GM18951 (cell line): ENCODE data around the gene WDR70.
"Not testable (repeated sequence)": the region's sequence is repeated elsewhere in the genome, so short reads cannot be mapped to it uniquely, and the experiment has no call there.

ENCODE experiments used
- POLR2A ChIP-seq: IDR thresholded peaks from 4 replicates; pipeline ENCODE4 v1.6.1; 2011; ENCODE audit warnings: mild to moderate bottlenecking; ENCODE audit not compliant: insufficient read length, insufficient read depth; ENCODE audit errors: extremely low read depth
- in situ Hi-C: fragments of 300-500 bp; cut with MboI; formaldehyde crosslinking; loops from one replicate; pipeline ENCODE4 v1.12.0; 2022; ENCODE audit warnings: low sequenced_read_pairs, mixed read lengths, inconsistent platforms; ENCODE audit not compliant: unreplicated experiment

Gene WDR70

DNA sequence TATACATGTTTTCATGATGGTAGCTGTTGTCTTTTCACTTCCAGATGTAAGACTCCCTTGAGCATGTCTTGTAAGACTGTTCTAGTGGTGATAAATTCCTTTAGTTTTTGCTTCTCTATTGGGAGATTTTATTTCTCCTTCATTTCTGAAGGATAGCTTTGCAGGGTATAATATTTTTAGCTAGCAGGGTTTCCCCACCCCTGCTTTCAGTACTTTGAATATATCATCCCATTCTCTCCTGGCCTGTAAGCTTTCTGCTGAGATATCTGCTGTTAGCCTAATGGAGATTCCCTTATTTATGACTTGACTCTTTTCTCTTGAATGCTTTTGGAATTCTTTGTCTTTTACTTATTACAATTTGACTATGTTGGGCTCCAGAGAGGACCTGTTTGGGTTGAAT is 249.8 kb downstream of the WDR70 start:
- TF ChIP-seq POLR2A, result no peak
- in situ Hi-C loops, result no loop called here

DNA sequence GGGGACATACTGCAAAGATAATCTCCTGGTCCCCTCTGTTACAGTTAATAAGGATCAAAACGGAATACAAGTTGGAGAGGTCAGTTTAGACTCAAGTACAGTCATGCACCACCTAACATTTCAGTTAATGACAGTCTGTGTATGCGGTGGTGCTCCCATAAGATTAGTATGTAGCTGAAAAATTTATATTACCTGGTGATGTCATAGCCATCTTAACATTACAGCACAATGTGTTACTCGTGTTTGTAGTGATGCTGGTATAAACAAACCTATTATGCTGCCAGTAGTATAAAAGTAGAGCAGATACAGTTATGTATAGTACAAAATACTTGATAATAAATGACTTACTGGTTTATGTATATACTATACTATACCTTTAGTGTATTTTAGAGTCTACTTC is 252.8 kb downstream of the WDR70 start:
- no peak for TF ChIP-seq POLR2A
- in situ Hi-C loops, result no loop called here

DNA sequence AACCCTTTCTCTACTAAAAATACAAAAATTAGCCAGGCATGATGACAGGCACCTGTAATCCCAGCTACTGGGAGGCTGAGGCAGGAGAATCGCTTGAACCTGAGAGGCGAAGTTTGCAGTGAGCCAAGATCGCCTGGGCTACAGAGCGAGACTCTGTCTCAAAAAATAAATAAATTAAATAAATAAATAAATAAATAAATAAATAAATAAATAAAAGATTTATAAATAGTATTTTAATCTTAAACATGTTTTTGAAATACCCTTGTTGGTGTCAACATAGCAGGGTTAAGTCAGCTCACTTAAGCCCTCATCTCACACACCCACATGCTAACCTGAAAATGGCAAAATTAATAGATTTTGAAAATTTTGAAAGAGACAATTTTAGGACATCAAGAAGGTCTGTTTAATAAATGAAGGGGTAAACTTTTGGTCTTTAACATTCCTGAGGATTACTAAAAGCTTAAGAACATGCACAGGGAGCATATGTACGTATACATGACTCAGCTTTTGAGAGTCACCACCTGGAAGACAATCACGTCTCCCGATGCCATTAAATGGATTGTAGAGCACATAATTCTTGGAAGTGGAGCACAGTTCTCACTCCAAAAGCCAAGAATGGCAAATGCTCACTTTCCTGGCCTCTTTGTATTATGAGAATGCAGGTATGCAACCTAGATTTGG is 258.2 kb downstream of the WDR70 start:
- in situ Hi-C loops, result no loop called here
- TF ChIP-seq POLR2A, result no peak

DNA sequence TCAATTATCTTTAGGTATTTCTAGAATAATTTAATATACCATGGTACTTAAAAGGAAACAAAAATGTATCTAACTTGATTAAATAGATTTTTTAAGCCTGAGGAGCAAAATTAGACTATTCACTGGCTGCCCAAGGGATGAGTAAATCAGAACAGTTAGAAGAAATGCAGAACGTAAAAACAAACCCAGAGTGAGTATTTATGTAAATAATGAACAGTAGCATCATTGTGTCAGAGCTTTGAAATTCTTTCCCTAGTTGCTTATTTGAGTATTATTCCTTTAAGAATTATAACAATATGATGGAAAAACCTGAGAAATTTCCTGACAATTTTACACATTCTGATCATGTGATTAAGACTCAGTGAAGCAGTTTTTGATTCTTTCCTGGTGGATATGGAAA is 259.8 kb downstream of the WDR70 start:
- TF ChIP-seq POLR2A, result no peak
- in situ Hi-C loops, result no loop called here

DNA sequence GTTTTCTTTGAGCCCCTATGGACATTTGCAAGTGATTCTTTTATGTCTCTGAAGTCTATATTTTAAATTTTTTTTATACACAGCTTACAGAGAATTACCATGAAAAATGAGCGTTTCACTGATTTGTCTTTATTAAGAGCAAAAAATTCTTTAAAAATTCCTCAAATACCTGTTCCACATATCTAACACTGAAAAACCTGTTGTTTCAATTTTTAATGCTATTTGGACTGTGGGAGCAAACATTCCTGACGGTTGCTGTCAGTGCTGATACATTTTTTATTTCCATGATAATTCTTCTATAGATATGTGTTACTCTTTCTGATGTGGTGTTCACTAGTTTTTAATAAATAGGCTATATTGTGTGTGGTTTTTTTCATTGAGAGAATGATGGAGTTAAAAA is 261.0 kb downstream of the WDR70 start:
- in situ Hi-C loops, result no loop called here
- no peak for TF ChIP-seq POLR2A

DNA sequence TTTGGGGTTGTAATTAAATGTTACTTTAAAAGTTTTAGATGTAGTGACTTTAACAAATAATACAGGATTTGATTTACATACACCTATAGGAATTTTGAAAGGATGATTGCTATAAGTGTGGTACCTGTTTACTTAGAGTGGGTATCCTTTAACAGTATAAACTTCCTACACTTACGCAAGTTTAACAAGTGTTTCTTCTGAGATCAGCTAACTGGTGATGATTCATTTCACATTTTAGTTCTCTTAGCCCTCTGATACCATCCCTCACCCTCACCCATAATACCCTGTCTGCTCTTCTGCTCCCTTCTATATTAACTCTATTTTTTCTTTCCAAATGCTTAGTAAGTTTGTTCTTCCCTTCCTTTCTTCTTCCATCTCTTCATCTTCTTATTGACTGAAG is 262.8 kb downstream of the WDR70 start:
- no peak for TF ChIP-seq POLR2A
- in situ Hi-C loops, result no loop called here

DNA sequence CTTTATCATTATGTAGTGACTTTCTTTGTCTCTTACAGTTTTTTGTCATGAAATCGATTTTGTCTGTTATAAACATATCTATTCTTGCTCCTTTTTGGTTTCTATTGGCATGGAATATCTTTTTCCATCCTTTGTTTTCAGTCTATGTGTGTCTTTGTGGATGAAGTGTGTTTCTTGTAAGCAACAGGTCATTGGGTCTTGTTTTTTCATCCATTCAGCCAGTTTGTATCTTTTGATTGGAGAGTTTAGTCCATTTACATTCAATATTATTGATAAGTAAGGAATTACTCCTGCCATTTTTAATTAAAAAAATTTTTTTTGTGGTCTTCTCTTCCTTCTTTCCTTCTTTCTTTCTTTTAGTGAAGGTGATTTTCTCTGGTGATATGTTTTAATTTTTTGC is 266.6 kb downstream of the WDR70 start:
- in situ Hi-C loops, result no loop called here
- no peak for TF ChIP-seq POLR2A

DNA sequence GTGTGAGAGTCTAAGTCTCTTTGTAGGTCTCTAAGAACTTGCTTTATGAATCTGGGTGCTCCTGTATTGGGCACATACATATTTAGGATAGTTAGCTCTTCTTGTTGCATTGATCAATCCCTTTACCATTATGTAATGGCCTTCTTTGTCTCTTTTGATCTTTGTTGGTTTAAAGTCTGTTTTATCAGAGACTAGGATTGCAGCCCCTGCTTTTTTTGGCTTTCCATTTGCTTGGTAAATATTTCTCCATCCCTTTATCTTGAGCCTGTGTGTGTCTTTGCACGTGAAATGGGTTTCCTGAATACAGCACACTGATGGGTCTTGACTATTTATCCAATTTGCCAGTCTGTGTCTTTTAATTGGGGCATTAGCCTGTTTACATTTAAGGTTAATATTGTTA is 275.4 kb downstream of the WDR70 start:
- in situ Hi-C loops, result not testable (repeated sequence)

DNA sequence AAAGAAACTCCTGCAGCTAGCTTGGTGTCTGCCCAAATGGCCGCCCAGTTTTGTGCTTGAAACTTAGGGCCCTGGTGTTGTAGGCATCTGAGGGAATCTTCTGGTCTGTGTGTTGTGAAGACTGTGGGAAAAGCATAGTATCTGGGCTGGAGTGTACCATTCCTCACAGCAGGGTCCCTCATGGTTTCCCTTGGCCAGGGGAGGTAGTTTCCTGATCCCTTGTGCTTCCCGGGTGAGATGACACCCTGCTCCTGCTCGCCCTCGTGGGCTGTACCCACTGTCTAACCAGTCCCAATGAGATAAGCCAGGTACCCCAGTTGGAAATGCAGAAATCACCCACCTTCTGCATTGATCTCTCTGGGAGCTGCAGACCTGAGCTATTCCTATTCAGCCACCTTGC is 277.9 kb downstream of the WDR70 start:
- TF ChIP-seq POLR2A, result no peak
- in situ Hi-C loops, result no loop called here

DNA sequence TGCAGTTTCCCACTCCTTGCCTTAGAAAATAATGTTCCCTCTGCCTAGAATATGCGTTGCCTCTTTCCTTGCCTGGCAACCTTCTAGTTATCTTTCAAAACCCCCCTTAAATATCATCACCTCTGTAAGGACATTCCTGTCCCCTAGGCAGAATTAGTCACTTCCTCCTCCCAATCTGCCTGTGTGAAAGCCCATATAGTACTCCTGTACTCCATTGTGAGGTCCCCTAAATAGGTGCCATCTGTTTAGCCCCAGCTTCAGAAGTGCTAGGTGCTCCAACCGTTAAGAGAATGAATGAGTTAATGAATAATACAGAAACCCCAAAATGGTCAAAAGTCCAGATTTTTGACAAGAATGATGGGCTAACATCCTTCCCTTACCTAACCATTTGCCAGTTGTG is 279.3 kb downstream of the WDR70 start:
- TF ChIP-seq POLR2A, result no peak
- in situ Hi-C loops, result no loop called here

DNA sequence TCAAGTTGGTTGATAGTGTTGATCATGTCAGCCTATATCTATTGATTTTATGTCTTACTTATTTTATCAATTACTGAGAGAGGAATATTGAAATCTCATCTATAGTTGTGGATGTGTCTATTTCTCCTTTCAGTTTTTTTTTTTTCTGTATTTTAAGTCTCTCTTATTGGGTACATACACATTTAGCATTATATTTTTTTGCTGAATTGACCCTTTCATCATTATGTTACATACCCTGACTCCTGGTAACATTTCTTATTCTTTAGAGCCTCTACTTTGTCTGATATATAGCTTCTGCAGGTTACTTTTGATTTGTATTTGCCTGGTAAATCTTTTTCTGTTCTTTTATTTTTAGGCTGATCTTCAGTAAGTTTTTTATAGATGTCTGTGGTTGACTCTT is 281.2 kb downstream of the WDR70 start:
- in situ Hi-C loops, result no loop called here
- no peak for TF ChIP-seq POLR2A

DNA sequence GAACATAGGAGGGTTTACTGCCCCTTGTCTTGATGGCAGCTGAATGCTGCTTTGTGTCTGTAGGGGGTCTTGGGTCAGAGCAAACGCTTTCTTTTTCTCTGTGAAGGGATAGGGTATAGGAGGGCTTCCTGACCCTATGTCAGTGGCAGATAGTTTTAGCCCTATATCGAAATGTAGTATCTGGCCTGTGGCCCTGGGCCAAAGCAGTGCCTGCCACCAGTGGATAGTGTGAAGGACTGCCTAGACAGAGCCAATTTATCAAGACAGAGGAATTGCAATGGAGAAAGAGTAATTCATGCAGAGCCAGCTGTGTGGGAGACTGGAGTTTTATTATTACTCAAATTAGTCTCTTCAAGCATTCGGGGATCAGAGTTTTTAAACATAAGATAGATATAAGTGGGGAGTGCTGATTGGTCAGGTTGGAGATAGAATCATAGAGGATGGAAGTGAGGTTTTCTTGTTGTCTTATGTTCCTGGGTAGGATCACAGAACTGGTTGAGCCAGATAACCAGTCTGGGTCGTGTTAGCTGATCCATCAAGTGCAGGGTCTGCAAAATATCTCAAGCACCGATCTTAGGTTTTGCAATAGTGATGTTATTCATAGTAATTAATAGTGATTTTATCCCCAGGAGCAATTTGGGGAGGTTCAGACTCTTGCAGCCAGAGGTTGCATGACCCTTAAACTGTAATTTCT is 282.3 kb downstream of the WDR70 start:
- TF ChIP-seq POLR2A, result no peak
- in situ Hi-C loops, result no loop called here

DNA sequence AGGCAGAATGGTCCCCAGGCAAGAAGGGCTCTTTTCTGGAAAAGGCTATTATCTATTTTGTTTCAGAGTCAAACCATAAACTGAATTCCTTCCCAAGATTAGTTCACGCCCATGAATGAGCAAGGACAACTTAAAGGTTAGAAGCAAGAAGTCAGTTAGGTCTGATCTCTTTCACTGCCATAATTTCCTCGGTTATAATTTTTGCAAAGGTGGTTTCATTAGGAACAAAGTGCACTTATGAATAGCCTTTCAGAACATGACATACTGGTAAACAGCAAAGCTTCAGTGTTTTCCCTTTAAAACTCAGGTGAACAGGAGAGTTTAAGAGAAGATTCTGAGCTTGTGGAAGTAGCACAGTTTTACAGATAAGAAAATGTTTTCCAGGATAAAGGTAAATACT is 282.8 kb downstream of the WDR70 start:
- TF ChIP-seq POLR2A, result no peak
- in situ Hi-C loops, result no loop called here

DNA sequence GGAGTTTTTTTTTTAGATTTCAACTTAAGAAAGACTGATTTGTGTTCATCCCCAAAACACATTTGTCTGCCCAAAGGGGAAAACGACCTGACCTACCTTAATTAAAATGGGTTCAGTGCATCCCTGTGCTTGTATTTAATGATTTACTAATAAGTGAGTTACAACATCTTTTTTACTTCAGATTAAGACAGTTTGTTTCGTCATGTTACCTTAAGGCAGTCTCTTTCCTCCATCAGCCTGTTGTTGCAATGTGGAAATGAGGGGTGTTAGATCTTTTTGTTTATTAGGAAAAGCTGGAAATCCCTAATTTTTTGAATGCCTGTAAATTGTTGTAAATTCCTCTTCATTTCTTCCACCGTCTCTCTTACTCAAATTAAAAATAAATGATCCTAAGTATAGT is 283.2 kb downstream of the WDR70 start:
- in situ Hi-C loops, result no loop called here
- TF ChIP-seq POLR2A, result no peak
